LNCaP clone FGC (cell line): ENCODE measurements around the gene HACE1.
"Not testable (repeated sequence)": the region's sequence is repeated elsewhere in the genome, so short reads cannot be mapped to it uniquely, and the experiment has no call there.

Source experiments
- DNase-seq: peaks from one replicate; pipeline ENCODE4 v3.0.0-alpha.2; 2011; ENCODE audit warnings: low read depth
- H3K4me3 ChIP-seq: 2 replicates; pipeline ENCODE4 v1.5.1; 2011; ENCODE audit warnings: mild to moderate bottlenecking, low read depth, low read length, control low read depth
- CTCF ChIP-seq: IDR thresholded peaks from 2 replicates; pipeline ENCODE4 v1.5.1; 2012; ENCODE audit warnings: mild to moderate bottlenecking; ENCODE audit not compliant: control insufficient read depth, insufficient read depth; ENCODE audit errors: extremely low read depth

The HACE1 gene

GRCh38 chr6:104771258-104771832 is 88.4 kb downstream of the HACE1 start:
- DNase-seq: no peak
- H3K4me3 ChIP-seq: no peak overlapping the region
- TF ChIP-seq CTCF: peak; percentile 48

- no peak for TF ChIP-seq CTCF
- no peak for DNase-seq
- no peak overlapping the region for H3K4me3 ChIP-seq
Observed at GRCh38 chr6:104768906-104769305, 90.8 kb downstream of the HACE1 start.

DNA sequence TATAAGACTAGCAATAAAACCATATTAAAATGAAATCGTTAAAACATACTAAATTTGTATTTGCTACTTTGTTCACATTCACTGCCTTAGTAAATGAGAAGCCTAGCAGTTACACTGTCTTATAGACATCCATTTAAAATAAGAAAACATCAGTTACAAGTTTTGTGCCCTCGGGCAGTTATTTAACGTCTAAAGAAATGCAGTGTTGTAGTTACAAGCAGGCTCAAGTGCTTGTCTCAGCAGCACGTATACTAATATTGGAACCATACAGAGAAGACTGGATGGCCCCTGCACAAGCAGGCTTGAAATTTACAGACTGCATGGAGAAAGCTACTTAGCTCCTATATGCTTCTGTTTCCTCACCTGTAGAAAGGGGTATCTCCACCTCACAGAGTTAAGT is 93.1 kb downstream of the HACE1 start:
- H3K4me3 ChIP-seq: no peak overlapping the region
- TF ChIP-seq CTCF: no peak
- DNase-seq: no peak

- no peak for TF ChIP-seq CTCF
- no peak overlapping the region for H3K4me3 ChIP-seq
- no peak for DNase-seq
Observed at GRCh38 chr6:104754788-104755409, 104.8 kb downstream of the HACE1 start.

GRCh38 chr6:104753251-104753650 is 106.5 kb downstream of the HACE1 start:
- DNase-seq: no peak
- no peak overlapping the region for H3K4me3 ChIP-seq
- no peak for TF ChIP-seq CTCF

GRCh38 chr6:104750449-104750848 is 109.3 kb downstream of the HACE1 start:
- H3K4me3 ChIP-seq: no peak overlapping the region
- no peak for TF ChIP-seq CTCF
- no peak for DNase-seq

GRCh38 chr6:104739124-104739523 is 120.6 kb downstream of the HACE1 start:
- H3K4me3 ChIP-seq, DNase-seq: not testable (repeated sequence)

DNA sequence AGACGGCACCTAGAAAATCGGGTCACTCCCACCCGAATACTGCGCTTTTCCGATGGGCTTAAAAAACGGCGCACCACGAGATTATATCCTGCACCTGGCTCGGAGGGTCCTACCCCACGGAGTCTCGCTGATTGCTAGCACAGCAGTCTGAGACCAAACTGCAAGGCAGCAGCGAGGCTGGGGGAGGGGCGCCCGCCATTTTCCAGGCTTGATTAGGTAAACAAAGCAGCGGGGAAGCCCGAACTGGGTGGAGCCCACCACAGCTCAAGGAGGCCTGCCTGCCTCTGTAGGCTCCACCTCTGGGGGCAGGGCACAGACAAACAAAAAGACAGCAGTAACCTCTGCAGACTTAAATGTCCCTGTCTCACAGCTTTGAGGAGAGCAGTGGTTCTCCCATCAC is 122.2 kb downstream of the HACE1 start:
- not testable (repeated sequence) for H3K4me3 ChIP-seq, DNase-seq
